HG03378 (cell line): ENCODE measurements around the gene CCN5.

ENCODE experiments used
- ATAC-seq: cut with Tn5 transposase; IDR thresholded peaks from one replicate; pipeline ENCODE4 v1.9.1; 2021; ENCODE audit warnings: mild to moderate bottlenecking, moderate library complexity; ENCODE audit not compliant: unreplicated experiment

CCN5 gene

DNA sequence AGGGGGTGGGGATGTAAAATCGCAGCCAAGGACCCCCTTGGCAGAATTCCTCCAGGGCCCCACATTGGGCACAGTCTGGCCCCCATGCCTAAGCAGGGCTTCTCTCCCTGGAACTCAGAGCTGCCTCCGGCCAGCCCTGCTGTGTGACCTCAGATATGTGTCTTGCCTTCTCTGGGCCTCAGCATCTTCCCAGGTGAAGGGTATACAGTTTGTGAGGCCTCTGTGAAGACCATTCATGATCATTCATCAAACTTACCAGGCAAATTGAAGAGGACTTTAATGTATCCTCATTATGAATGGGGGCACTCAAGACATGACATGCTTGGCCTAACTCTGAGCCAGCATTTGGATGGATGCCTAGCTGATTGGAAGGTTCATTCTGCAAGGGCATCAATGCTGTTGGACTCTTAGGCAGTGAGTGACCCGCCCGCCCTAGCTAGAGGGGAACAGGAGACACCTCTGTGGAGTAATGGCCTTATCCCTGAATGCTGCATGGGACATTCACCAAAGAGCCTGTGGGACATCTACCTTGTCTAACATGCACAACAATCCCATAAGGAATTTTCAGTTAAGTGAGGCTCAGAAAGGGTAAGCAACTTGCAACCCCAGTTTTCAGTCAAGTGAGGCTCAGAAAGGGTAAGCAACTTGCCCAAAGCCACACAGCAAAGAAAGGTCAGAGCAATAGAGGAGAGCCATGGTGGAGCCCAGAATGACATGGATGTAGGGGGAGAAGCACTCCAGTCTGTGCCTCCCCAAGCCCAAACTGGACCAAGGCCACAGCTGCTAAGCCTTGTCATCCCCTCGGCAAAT, 535 bp downstream of the CCN5 start:
- no peak for ATAC-seq

DNA sequence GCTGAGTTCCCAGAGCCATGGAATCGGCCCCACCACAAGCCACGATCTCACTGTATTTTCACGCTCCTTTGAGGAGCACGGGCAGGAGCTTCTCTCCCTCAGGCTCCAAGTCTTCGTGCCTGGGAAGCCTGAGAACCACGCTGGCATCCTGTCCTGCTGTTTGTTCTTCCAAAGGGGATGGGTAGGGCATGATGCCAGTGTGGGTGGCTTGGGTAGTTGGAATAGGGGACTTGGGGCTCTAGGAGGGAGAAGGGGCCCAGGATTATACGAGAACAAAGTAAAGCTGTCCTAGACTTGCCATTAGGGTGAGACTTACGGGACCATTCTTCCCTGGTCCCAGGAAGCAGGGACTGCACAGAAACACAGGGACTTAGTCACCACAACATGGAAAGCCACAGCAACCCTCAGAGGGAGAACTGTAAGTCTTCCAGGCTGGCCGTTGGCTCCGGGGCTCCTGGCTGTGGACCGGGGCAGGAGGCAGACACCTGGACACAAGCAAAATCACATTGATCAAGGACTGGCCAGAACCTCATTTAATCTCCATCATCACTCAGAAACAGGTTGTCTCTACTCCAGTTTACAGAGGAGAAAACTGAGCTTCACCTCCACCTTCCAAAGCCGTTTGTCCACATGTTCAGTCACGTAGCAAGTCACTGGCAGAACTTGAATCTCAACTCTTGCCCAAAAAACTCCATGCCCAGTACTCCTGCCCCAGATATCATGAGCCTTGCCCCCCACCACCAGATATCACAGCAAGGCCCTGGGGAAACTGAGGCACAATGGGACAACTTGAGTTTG, 1.3 kb downstream of the CCN5 start:
- ATAC-seq = no peak

DNA sequence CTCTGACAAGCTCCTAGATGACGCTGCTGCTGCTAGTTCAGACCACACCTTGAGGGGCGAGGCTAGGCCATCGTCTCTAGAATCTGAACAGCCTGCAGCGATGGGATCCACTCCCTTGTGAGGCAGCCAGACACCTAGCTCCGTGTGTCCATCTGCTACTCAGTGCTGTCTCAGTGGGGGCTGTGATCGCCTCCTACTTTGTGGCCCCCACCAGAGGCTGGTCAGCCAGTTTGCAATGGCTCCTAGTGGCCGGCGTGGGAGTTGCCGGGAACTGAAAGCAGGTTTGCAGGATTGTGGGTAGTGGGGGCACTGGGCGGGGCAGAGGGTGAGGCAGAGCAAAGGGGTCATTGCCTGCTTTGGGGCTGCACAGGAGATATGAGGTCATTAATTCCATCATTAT, 2.8 kb downstream of the CCN5 start:
- no peak for ATAC-seq

DNA sequence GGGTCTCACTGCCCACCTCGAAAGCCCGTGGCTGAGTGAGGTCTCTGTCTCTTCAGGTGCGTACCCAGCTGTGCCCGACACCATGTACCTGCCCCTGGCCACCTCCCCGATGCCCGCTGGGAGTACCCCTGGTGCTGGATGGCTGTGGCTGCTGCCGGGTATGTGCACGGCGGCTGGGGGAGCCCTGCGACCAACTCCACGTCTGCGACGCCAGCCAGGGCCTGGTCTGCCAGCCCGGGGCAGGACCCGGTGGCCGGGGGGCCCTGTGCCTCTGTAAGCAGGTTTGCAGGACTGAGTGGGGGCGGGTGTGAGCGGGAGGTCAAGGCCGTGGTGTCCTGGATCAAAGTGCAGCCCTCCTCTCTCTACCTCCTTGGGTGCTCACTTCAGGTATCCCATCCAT, 4.7 kb downstream of the CCN5 start:
- no peak for ATAC-seq

DNA sequence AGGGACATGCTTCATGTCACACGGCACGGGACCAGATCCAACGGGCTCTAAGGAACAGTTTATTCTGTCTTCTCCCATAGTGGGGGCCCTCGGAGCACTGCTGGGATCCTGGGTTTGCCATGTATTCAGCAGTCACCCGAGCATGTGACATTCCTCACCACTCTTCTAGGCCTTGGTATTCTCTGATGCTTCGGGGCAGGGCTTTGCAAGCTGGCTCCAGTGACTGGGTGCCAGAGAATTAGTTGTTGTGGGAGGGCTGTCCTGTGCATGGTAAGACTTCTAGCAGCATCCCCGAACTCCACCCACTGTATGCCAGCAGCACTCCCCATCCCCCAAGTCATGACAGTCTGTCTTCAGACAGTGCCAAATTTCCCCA, 5.4 kb downstream of the CCN5 start:
- no peak for ATAC-seq

DNA sequence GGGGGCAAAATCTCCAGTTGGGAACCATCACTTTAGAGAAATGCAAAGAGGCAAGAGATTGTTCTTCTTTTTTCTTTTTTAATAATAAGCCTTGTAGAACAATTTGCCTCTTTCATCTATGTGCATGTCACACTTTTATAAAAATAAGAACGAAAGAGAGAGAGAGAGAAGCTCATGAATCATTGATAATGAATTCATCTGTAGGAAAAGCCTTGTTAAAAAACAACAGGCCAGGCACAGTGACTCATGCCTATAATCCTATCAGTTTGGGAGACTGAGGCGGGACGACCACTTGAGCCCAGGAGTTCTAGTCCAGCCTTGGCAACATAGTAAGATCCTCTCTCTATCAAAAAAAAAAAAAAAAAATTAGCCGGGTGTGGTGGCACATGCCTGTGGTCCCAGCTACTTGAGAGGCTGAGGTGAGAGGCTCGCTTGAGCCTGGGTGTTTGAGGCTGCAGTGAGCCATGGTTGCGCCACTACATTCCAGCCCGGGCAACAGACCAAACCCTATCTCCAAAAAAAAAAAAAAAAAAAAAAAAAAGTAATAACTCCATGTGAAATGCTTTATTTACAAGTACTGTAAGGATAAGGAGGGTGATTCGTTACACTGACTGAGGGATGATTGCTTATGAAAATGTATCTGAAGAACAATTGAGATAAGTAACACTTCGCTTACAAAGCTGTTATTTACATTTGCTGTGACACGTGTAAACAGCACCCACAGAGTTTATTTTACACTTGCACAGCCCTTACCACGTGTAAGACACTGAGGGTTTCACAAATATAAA, 6.0 kb downstream of the CCN5 start:
- no peak for ATAC-seq

DNA sequence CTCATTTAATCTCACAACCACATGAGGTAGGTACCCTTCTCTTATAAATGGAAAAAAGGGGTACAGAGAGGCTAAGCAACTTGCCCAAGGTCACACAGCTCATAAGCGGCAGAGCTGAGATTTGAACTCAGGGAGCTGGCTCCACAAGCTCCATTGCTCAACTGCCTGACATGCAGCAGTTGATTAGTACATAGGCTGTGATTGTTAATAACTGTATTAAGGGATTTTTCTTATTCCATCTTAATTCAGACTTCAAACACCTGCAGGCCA, 6.6 kb downstream of the CCN5 start:
- ATAC-seq = no peak

DNA sequence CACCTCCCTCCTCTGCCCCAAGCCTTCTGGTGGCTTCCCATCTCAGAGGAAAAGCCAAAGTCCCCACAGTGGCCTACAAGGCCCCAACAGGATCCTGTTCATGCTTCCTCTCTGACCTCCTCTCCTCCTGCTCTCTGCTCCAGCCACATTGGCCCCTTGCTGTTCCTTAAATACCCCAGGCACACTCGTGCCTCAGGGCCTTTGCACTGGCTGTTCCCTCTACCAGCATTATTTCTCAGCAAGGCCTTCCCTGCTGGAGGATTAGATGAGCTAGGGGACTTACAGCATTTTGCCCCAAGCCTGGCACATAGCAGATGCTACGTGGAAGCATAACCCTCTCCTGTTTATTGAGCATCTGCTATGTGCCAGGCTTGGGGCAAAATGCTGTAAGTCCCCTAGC, 7.8 kb downstream of the CCN5 start:
- ATAC-seq = no peak

DNA sequence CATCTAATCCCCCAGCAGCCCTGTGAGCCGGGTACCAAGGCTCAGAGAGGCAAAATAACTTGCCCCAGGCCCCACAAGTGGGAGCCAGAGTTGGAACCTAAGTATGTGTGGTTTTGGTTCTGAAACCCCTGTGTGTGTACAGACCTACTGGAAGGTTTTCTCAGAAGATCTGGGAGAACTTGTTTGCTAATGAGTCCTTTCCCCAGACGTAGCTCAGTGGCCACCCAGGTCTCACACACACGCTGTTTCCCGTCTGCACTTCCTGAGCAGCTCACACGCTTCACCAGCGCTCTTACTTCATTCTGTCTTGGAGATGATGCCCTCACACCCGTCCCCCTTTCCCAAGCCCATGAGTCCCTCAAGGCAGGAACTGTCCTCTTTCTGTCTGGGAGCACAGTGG, 8.2 kb downstream of the CCN5 start:
- ATAC-seq = no peak

DNA sequence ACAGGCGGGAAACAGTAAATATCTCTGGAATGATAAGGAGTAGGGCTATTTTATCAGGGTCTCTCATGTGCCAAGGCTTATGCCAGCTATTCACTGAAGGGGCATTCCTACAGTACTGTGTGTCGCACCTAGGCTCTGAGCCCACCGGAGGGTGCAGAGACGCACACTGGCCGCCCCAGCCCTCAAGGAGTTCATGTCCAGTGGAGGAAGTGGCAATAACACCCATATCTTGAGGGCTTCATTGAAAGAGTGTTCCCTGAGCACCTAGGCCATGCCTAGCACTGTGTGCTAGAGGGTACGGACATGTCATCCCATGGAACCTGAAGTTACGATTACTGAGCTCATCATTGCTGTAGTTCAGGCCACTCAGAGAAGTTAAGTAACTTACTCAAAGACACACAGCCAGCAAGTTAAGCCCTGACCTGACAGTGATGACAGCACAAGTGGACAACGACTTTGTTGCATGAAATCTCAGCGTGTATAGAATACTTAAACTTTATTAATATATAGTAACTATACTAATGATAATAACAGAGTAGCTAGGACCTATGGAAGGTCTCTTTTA, 8.7 kb downstream of the CCN5 start:
- no peak for ATAC-seq

DNA sequence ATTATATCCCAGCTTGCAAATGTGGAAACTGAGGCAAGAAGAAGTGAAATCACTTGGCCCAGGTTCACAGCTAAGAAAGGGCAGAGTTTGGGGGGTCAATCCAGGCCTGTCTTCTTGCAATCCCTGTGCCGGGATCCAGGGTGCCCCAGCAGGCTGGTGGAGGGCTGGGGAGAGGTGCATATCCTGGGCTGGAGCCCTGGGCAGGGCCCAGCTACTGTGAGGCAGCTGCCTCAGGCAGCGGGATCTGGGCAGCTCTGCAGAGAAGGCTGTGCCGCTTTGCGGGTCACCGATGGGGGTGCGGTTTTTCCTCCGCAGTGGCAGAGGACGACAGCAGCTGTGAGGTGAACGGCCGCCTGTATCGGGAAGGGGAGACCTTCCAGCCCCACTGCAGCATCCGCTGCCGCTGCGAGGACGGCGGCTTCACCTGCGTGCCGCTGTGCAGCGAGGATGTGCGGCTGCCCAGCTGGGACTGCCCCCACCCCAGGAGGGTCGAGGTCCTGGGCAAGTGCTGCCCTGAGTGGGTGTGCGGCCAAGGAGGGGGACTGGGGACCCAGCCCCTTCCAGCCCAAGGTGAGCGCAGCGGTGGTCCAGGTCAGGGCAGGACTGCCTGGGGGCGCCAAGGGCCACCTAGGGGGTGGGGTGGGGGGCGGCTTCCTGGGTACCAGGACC, 9.4 kb downstream of the CCN5 start:
- ATAC-seq = no peak

DNA sequence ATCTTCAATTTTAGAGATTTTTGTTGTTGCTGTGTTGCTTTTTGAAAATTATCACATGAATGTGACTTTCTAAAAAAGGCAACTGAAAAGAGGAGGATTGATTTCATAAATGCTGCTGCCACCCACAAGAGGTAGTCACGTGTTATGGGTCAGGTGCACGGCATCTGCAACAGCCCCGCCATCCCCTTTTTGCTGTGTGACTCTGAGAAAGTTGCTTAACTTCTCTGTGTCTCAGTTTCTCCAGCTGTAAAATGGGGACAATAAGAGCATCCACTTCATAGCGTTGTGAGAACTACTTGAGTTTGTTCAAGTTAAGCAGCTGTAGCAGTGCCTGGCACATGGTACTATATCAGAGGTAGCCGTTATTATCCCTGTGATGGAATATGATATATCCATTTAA, 10.7 kb downstream of the CCN5 start:
- no peak for ATAC-seq

DNA sequence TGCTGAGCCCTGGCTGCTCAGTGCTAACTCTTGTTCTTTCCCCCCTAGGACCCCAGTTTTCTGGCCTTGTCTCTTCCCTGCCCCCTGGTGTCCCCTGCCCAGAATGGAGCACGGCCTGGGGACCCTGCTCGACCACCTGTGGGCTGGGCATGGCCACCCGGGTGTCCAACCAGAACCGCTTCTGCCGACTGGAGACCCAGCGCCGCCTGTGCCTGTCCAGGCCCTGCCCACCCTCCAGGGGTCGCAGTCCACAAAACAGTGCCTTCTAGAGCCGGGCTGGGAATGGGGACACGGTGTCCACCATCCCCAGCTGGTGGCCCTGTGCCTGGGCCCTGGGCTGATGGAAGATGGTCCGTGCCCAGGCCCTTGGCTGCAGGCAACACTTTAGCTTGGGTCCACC, 11.9 kb downstream of the CCN5 start:
- ATAC-seq = no peak

DNA sequence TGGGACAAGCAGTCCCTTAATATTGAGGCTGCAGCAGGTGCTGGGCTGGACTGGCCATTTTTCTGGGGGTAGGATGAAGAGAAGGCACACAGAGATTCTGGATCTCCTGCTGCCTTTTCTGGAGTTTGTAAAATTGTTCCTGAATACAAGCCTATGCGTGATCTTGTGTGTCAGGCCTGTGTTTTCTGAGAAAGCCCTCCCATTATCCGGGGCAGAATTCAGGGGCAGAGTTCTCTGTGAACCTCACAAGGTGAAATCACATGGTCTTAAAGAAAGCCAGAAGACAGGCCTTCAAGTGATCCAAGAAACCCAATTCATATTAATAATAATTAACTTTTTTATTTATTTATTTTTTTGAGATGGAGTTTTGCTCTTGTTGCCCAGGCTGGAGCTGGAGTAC, 12.5 kb downstream of the CCN5 start:
- ATAC-seq = no peak

DNA sequence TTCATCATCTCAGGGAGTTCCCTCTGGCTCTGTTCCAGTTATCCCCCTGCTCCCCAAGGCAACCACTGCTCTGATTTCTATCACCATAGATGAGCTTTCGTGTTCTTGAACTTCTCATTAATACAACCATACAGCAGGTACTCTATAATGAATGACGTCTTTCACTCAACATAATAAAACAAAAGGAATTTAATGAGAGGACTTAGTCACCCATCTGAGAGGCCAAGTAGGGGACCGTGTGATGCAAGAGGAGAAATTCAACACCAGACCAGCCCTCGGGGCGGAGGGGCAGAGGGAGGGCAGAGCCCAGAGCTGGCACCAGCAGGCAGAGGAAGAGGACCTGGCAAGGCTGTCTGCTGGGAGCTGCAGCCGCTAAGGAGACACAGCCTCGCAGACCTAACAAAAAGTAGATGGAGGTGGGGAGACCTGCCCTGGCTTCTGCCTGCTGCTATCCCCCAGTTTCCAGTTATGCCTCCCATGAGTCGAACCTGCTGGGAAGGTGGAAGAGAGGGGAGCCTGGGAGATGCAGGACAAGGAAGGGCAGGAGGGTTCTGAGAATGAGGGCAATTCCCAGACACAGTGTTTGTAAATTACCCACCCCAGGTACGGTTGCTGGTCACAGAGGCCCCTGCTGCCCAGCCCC, 13.8 kb downstream of the CCN5 start:
- ATAC-seq = no peak

DNA sequence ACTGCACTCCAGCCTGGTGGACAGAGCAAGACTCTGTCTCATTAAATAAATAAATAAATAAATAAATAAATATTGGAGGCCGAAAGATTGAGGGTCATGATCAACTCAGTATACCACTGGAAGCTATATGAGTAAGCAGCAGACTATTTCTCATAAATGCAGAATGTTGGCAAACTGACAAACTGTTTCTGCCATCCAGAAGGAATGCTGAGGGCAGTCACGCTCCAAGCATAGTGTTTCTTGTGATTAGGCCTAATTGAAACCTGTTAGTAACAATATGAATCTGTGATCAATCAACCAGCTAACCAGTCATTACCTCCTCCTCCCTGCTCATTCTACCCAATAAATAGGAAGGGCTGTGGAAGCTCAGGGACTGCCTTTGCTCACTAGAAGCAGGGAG, 15.3 kb downstream of the CCN5 start:
- ATAC-seq = no peak

DNA sequence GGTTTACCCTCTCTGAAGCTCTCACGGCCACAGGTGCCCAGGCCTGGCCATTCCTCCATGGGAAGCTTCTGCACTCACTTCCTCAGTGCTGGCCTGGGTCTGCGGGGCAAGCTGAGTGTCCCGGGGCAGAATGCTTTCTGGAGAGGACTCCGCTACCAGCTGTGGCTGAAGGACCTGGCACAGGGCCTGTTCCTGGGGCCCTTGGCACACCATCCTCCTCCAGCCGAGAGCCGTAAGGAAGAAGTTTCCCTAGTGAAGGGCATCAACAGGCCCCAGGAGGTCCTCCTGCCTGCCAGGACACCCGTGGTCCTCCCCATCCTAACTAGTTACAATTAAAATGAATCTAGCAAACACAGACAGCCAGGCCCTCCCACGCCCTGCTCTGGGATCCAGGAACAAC, 16.5 kb downstream of the CCN5 start:
- ATAC-seq = no peak

DNA sequence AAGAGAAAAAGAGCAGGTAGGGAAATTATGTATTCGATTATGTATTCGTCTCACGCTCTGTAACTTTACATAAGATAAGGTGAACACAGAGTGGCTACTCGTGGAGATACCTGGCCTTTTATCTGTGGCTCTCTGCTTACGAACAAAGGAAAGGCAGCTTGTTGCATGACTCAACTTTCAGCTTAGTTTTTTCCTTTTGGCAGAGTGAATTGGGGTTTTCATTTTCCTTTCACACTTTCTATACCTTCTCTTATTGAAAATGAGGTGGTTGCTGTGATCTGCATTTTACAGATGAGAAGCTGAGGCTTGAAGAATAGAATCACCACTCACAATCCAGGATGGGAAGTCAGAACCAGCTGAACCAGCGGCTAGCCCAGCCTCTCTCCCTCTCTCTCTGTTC, 17.2 kb downstream of the CCN5 start:
- no peak for ATAC-seq

DNA sequence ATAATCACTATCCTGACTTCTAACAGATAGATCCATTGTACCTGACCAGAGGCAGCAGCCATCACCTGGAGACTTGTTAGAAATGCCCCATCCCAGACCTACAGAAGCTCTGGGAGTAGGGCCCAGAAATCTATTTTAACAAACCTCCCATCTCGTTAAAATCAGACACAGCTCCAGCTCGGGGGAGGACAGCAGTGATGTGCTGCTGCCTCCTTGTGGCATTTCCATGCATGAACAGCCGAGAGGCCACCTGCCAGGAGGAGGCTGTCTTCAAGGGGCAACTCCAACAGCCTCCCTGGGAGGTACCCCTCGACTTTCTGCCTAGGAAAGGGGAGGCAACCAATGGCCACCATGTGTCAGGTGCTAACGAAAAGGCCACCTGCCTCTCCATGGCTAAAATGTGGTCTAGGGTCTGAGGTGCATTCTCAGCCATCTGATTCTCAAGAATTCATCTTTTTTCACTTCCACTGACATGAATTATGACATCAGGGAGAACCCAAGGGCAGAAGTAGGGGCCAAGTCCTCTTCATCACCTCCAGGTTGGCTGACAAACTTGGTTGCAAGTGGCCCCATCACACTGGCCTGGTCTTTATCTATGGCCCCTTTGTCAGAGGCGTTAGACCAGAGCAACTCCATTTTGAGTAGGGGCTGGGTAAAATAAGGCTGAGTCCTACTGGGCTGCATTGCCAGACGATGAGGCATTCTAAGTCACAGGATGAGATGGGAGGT, 18.3 kb downstream of the CCN5 start:
- ATAC-seq = no peak

DNA sequence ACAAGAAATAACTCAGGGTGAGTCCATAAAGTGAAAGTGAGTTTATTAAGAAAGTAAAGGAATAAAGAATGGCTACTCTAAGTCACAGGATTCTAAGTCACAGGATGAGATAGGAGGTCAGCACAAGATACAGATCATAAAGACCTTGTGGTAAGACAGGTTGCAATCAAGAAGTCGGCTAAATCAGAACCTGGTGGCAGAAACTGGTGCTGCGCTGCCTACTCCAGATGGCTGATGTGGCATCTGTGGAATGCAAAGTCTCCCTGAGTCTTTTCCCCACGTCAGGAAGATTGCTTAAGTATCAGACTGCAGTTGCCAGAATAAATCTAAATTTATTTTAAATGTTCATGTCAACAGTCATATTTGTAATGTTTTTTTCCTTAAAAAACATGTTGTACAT, 19.8 kb downstream of the CCN5 start:
- ATAC-seq = no peak
